Measurements from ENCODE around the gene TMEM272. TPM values are rescaled to one million over a fixed set of nuclear protein-coding genes. Genes with fewer than 3 reads are reported as not detected.

The TMEM272 gene
- total RNA-seq, 1 donor from 2014 or later = not detected

DNA sequence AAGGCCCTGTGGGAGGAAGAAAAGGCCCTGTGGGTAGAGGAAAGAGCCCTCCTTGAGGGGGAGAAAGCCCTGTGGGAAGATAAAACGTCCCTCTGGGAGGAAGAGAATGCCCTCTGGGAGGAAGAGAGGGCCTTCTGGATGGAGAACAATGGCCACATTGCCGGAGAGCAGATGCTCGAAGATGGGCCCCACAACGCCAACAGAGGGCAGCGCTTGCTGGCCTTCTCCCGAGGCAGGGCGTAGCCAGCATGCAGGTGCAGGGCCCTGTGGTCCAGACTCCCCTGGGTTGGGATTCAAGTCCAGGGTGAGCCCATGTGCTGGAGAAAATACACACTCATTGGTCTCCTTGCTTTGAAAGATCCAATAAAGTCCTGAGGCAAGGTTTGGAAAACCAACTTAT, 20.9 kb upstream of the TMEM272 start:
- Mint-ChIP-seq H3K27ac (ENCODE audit: unreplicated experiment) (no peak overlapping the region), H3K9me3 (ENCODE audit: unreplicated experiment) (no peaks in the 10 kb centered on the region), H3K27me3 (ENCODE audit: unreplicated experiment) (peaks cover 21% of the 10 kb centered on the region), H3K4me3 (ENCODE audit: unreplicated experiment) (no peak overlapping the region), H3K4me1 (ENCODE audit: unreplicated experiment) (no peaks in the 10 kb centered on the region), H3K36me3 (ENCODE audit: unreplicated experiment) (no peaks in the 10 kb centered on the region)
- TF ChIP-seq, protein P1, sequence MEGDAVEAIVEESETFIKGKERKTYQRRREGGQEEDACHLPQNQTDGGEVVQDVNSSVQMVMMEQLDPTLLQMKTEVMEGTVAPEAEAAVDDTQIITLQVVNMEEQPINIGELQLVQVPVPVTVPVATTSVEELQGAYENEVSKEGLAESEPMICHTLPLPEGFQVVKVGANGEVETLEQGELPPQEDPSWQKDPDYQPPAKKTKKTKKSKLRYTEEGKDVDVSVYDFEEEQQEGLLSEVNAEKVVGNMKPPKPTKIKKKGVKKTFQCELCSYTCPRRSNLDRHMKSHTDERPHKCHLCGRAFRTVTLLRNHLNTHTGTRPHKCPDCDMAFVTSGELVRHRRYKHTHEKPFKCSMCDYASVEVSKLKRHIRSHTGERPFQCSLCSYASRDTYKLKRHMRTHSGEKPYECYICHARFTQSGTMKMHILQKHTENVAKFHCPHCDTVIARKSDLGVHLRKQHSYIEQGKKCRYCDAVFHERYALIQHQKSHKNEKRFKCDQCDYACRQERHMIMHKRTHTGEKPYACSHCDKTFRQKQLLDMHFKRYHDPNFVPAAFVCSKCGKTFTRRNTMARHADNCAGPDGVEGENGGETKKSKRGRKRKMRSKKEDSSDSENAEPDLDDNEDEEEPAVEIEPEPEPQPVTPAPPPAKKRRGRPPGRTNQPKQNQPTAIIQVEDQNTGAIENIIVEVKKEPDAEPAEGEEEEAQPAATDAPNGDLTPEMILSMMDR (IDR thresholded peaks at IDR 0.05) = no peak
- DNase-seq (ENCODE audit: extremely low spot score, unreplicated experiment) = no peak

DNA sequence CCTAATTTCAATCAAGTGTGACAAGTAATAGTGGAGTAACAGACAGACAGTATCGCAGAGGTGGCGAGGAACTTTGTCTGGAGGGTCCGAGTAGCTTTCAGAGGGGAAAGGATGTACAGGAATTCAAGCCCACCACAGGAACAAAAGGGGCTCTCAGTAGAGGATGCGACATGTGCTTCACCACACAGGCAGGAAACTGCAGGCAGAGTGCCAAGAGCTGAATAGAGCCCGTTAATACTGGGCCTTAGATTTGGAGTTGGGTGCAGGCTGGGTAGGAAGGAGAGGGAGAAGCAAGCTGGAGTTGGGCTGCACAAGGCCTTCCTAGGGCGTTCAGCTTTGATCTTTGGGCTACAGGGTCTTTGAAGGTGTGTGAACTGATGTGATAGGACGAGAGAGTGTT, 18.0 kb upstream of the TMEM272 start:
- H3K27me3 Mint-ChIP-seq (ENCODE audit: unreplicated experiment) = peaks cover 6% of the 10 kb centered on the region
- H3K4me1 Mint-ChIP-seq (ENCODE audit: unreplicated experiment) = peaks cover 15% of the 10 kb centered on the region
- no peaks in the 10 kb centered on the region for H3K9me3 Mint-ChIP-seq (ENCODE audit: unreplicated experiment)
- H3K36me3 Mint-ChIP-seq (ENCODE audit: unreplicated experiment) = no peaks in the 10 kb centered on the region
- TF ChIP-seq, protein P1 (IDR thresholded peaks at IDR 0.05) = no peak
- H3K4me3 Mint-ChIP-seq (ENCODE audit: unreplicated experiment) = no peak overlapping the region
- no peak overlapping the region for H3K27ac Mint-ChIP-seq (ENCODE audit: unreplicated experiment)
- DNase-seq (ENCODE audit: extremely low spot score, unreplicated experiment) = no peak

DNA sequence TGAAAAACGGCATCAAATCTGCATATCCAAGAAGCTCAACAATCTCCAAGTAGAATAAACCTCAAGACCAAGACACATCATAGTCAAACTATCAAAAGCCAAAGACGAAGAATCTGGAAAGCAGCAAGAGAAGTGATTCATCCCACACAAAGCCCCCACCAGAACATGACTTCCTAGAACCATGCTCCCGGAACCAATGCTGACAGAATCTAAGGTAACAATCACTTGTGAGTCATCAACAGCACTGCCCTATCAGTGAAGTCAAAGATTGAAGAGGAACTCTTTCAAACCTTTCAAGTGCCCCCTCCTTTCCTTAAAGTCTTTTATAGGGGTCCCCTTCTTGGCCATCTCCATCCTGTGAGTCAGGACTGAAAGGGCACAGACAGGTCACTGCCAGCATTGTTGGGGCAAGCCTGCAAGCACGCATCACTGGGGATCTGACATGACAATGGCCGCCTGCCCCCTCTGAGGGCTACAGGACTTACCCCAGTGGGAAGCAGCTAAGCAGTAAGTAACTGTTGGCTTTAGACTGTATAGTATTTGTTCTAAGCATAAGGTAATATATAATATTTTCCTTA, 16.8 kb upstream of the TMEM272 start, which contains the start of gene CCDC70:
CCDC70 (plus strand) TSS at position 247 of the 578 bp plus-strand sequence. CDS start 3,443 bp downstream, outside the sequence.
- Mint-ChIP-seq H3K4me1 (ENCODE audit: unreplicated experiment) (peaks cover 16% of the 10 kb centered on the region), H3K9me3 (ENCODE audit: unreplicated experiment) (no peaks in the 10 kb centered on the region), H3K27me3 (ENCODE audit: unreplicated experiment) (peaks cover 6% of the 10 kb centered on the region), H3K4me3 (ENCODE audit: unreplicated experiment) (no peak within 1 kb of the TSS), H3K36me3 (ENCODE audit: unreplicated experiment) (no peaks in the 10 kb centered on the region), H3K27ac (ENCODE audit: unreplicated experiment) (no peak within 1 kb of the TSS)
- no peak for DNase-seq (ENCODE audit: extremely low spot score, unreplicated experiment)
- TF ChIP-seq, protein P1 (IDR thresholded peaks at IDR 0.05) = no peak

DNA sequence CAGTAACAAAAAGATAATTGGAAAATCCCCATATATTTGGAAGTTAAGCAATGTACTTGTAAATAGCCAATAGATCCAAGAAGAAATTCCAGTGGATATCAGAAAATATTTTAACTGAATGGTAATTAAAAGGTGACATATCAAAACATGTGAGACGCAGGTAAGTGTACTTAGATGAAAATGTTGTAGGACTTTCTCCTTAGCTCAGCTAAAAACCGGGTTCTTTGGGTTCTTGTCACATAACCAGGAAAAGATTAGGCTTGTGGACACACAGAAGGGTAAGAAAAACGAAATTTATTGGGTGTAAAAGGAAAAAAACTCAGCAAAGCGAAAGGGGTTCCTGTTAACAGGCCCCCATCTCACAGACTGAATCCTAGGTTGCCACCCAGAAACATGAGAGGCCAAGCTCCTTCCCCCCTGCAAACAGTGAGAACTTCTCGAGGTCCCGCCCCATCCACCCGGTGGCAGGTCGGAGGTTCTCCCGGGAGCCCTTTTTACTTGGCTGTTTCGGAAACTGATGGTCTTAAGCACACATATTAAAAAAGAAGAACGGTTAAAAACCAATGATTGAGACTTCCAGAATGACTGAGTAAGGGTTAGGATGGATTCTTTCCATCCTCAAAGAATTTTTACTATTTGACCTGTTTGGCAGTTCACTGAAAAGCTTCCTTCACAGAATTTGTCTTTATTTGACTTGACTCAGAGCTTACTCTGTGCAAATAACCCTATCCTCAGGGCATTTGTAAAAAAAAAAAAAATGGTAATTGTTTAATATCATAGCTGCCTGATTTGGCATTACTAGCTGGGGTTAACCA, 13.7 kb upstream of the TMEM272 start:
- no peak for DNase-seq (ENCODE audit: extremely low spot score, unreplicated experiment)
- H3K4me3 Mint-ChIP-seq (ENCODE audit: unreplicated experiment) = peak overlapping the region; percentile 33
- H3K27ac Mint-ChIP-seq (ENCODE audit: unreplicated experiment) = peak overlapping the region; percentile 75
- no peaks in the 10 kb centered on the region for H3K9me3 Mint-ChIP-seq (ENCODE audit: unreplicated experiment)
- TF ChIP-seq, protein P1 (IDR thresholded peaks at IDR 0.05) = no peak
- peaks cover 16% of the 10 kb centered on the region for H3K4me1 Mint-ChIP-seq (ENCODE audit: unreplicated experiment)
- no peaks in the 10 kb centered on the region for H3K36me3 Mint-ChIP-seq (ENCODE audit: unreplicated experiment)
- H3K27me3 Mint-ChIP-seq (ENCODE audit: unreplicated experiment) = peaks cover 6% of the 10 kb centered on the region

DNA sequence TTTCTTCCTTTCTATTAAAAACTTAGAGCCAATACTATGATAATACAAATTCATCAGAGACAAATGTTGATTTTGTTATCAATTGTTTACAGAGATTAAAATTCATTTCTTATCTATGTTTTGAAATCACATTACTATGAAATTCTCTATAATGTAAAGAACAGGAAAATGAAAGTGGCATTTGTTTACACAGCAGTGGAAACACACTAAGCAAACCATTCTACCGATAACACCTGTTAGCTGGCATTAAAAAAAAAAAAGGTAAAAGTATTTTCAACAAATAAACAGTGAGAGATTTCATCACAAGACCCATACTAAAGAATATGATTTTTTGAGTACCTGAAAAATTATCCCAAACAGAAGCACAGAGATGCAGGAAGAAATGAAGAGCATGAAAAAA, 12.0 kb upstream of the TMEM272 start:
- H3K27ac Mint-ChIP-seq (ENCODE audit: unreplicated experiment) = no peak overlapping the region
- no peak overlapping the region for H3K4me3 Mint-ChIP-seq (ENCODE audit: unreplicated experiment)
- peaks cover 6% of the 10 kb centered on the region for H3K27me3 Mint-ChIP-seq (ENCODE audit: unreplicated experiment)
- TF ChIP-seq, protein P1 (IDR thresholded peaks at IDR 0.05) = no peak
- H3K9me3 Mint-ChIP-seq (ENCODE audit: unreplicated experiment) = no peaks in the 10 kb centered on the region
- no peaks in the 10 kb centered on the region for H3K36me3 Mint-ChIP-seq (ENCODE audit: unreplicated experiment)
- peaks cover 16% of the 10 kb centered on the region for H3K4me1 Mint-ChIP-seq (ENCODE audit: unreplicated experiment)
- no peak for DNase-seq (ENCODE audit: extremely low spot score, unreplicated experiment)
